GM12874 (cell line): ENCODE results near the gene MKNK1.

Experiments
- TF ChIP-seq, protein P1 (sequence below): IDR thresholded peaks from 2 replicates; pipeline ENCODE4 v1.5.1; 2011; ENCODE audit warnings: low read depth, mild to moderate bottlenecking, control low read depth, low read length, moderate library complexity; ENCODE audit not compliant: insufficient read depth

MKNK1 gene

DNA sequence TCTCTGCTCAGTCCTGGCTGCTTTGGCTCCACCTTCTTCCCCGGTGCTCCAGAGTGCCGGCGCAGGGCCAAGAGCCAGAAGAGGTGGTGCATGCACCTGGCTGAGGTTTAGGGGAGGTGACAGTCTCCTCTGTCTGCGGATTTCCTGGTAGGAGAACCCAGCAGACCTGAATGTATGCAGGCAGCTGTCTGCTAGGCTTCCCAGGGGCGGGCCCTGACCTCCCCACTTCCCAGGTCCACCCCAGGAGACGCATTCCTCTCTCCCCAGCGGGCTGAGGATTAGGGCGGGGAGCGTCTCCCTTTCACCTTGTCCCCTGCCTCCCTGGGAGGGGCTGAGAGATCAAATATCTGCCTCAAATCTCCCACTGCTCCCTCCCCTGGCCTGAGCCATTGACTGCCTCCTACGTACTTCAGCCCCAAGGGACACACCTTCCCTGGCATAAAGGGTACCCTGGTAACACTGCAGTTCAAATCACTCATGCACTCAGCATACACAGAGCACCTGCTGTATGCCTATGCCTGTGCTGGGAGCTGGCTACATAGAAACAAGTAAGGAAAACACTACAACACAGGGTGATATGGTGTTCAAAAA is 87.0 kb downstream of the MKNK1 start:
- TF ChIP-seq, protein P1, sequence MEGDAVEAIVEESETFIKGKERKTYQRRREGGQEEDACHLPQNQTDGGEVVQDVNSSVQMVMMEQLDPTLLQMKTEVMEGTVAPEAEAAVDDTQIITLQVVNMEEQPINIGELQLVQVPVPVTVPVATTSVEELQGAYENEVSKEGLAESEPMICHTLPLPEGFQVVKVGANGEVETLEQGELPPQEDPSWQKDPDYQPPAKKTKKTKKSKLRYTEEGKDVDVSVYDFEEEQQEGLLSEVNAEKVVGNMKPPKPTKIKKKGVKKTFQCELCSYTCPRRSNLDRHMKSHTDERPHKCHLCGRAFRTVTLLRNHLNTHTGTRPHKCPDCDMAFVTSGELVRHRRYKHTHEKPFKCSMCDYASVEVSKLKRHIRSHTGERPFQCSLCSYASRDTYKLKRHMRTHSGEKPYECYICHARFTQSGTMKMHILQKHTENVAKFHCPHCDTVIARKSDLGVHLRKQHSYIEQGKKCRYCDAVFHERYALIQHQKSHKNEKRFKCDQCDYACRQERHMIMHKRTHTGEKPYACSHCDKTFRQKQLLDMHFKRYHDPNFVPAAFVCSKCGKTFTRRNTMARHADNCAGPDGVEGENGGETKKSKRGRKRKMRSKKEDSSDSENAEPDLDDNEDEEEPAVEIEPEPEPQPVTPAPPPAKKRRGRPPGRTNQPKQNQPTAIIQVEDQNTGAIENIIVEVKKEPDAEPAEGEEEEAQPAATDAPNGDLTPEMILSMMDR: no peak

DNA sequence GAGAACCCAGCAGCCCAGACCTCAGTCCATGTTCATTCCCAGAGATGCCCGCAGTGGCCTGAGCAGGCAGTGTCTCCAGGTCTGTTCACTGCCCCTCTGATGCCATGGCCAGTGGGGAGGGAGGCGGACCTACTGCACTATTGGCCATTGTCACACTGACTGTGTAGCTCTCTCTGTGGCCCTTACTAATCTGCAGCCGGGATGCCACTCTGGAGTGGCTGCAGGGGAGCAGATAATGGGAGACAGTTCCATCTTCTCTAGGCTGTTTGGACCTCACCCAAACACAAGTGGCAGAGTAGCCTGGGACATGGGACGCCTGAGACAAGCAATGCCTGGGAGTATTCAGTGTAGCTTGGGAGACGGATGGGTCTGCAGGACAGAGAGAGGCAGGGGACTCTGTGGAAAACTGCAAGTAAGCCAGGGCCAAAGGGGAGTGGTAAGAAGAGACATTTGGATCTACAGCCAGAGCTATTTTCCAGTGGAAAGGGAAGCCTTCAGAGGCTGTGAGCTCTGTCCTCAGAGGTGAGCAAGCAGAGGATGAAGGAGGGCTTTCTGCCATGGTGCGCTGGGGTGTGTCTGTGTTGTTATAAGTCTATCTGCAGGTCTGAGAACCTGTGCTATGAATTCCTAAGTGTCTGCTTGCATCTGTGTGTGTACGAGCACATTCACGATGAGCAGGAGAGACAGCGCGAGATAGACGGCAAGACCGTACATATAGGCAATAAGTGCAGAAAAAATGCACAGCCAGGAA is 87.7 kb downstream of the MKNK1 start:
- TF ChIP-seq, protein P1: no peak

DNA sequence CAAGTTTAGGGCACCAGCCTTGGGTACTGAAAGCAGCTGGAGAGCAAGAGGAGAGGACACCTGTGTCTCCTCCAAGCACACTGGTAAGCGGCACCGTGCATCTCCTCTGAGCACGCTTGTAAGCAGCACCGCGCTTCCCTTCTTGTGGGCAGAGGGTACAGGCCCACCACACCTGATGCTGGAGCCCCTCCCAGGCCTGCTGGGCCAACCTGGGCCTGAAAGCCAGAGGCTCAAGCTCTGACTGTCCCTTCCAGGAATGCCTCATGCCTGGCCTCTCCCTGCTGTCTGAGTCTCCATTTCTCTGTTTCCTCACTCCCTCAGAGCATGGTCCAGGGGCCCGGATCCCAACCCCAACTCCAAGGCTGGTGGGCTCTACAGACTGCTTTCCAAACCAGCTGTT is 88.5 kb downstream of the MKNK1 start:
- TF ChIP-seq, protein P1: no peak

DNA sequence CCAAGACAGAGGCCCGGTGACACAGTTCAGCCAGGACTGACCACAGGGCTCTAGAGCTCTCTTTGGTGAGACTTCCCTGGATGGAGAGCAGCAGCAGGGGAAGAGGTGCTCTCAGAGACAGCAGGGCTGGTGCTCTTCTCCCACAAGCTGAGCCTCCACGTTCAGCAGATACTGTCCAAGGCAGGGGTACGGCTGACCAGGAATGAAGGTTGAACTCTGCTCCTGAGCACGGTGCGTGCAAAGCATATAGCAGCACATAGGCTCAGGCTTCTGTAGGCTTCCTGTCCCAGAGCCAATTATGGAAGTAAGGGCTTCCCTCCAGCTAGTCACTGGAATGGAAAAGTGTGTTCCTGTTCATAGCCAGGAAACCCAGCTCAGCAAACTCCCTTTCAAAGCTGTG is 90.5 kb downstream of the MKNK1 start:
- TF ChIP-seq, protein P1: no peak

DNA sequence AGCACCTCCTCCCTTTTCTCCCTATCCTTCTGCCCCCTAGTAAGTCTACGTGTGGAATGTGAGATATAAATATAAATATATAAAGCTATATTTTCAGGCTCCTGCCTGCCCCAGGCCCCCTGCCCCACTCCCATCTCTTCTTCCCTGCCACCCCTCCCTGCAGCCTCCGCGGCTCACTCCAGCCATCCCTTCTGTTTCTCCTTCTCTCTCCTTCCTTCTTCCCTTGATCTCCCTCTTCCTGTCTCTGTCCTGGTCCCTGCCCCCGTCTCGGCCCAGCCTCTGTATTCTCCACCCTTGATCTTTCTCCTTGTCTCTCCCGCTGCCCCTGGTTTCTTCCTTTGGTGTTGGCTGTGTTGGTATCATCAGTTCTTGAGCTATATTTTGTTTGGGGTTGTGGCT is 91.3 kb downstream of the MKNK1 start:
- TF ChIP-seq, protein P1: no peak

DNA sequence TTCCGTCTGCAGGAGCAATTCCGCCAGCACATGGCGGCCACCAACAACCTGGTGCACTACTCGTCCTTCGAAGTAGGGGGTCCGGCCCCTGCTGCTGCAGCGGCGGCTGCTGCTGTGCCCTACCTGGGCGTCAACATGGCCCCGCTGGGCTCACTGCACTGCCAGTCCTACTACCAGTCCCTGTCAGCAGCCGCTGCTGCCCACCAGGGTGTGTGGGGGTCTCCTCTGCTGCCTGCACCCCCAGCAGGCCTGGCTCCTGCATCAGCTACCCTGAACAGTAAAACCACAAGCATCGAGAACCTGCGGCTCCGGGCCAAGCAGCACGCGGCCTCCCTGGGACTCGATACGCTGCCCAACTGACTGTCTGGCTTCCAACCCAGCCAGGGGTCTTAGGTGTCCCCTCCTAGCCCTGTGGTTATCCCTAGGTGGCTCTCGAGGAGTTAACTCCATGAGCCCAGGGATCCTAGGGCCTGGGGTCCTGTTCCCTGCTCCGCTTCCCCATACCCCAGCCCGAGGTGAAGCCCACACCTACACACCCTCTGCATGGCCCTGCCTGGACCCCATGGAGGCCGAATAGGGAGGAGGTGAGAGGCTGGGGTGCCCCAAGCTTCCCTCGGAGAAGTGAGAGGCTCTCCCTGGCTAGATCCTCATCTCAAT is 91.8 kb downstream of the MKNK1 start:
- TF ChIP-seq, protein P1: no peak

DNA sequence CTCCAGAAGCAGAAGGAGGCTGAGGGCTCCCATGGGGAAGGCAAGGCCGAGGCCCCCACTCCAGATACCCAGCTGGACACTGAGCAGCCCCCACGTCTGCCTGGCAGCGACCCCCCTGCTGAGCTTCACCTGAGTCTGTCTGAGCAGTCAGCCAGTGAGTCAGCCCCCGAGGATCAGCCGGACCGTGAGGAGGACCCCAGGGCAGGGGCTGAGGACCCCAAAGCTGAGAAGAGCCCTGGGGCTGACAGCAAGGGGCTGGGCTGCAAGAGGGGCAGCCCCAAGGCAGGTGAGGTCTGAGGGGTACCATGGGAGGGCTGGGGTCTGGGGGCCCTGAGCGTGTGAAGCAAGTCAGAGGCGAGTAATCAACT is 93.1 kb downstream of the MKNK1 start:
- TF ChIP-seq, protein P1: no peak
